Adipocyte (in vitro differentiated cells): ENCODE results near the gene SAPCD2.
"Not testable (repeated sequence)": the region's sequence is repeated elsewhere in the genome, so short reads cannot be mapped to it uniquely, and the experiment has no call there.

ENCODE experiments used
- DNase-seq: peaks from one replicate; pipeline ENCODE4 v3.0.0-alpha.2; 2015; ENCODE audit warnings: low read depth
- H3K27me3 ChIP-seq: replicated peaks from 2 replicates; pipeline ENCODE4 v1.7.0; 2013; ENCODE audit warnings: mild to moderate bottlenecking, low read length, moderate library complexity; ENCODE audit not compliant: control insufficient read depth, insufficient read depth
- H3K36me3 ChIP-seq: 2 replicates; pipeline ENCODE4 v1.7.0; 2013; ENCODE audit warnings: low read length, mild to moderate bottlenecking, moderate library complexity; ENCODE audit not compliant: control insufficient read depth, insufficient read depth, severe bottlenecking
- H3K4me1 ChIP-seq: 2 replicates; pipeline ENCODE4 v1.7.0; 2013; ENCODE audit warnings: mild to moderate bottlenecking, low read length, moderate library complexity; ENCODE audit not compliant: control insufficient read depth, insufficient read depth
- H3K4me3 ChIP-seq: 2 replicates; pipeline ENCODE4 v1.7.0; 2013; ENCODE audit warnings: mild to moderate bottlenecking, low read length, moderate library complexity
- H3K9ac ChIP-seq: 2 replicates; pipeline ENCODE4 v1.7.0; 2013; ENCODE audit warnings: mild to moderate bottlenecking, low read length, moderate library complexity
- H3K9me3 ChIP-seq: 2 replicates; pipeline ENCODE4 v1.7.0; 2013; ENCODE audit warnings: mild to moderate bottlenecking, low read length, moderate library complexity; ENCODE audit not compliant: control insufficient read depth

The SAPCD2 gene

DNA sequence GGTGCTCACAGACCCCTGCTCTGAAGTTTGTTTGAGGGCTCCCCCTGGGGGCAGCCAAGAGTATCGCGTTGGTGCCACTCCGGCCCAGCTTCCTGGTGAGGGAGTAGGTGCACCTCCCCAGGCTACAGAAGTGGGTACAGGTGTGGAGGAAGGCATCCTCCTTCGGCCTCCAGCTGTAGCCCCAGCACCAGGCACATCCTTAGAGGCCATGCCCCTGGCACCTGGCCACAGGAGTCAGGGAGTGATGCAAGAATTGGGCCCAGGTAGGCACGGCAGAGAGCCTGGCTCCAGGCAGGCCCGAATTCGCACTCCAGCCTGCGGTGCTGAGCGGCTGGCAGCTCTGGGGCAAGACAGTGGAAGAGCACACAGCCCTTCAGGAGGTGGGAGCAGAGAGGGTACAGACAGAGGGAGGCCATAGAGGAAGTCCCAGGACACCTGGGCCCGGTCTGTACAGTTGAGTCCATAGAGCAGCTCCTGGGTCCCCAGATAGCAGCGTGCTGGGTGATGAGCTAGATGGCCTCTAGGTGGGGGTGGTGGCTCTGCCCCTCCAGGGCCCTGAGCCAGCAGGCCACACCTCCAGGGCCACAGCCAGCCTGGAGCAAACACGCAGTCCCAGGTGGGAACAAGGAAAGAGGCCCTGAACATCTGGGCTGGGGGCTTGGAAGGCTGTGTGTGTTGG lies 2.4 kb downstream of the SAPCD2 start:
- Histone ChIP-seq H3K36me3 (no peaks in the 10 kb centered on the region), H3K4me3 (no peak overlapping the region), H3K4me1 (no peaks in the 10 kb centered on the region), H3K9ac (no peak overlapping the region), H3K9me3 (no peaks in the 10 kb centered on the region), H3K27me3 (peaks cover 5% of the 10 kb centered on the region)
- peak; percentile 88 for DNase-seq

DNA sequence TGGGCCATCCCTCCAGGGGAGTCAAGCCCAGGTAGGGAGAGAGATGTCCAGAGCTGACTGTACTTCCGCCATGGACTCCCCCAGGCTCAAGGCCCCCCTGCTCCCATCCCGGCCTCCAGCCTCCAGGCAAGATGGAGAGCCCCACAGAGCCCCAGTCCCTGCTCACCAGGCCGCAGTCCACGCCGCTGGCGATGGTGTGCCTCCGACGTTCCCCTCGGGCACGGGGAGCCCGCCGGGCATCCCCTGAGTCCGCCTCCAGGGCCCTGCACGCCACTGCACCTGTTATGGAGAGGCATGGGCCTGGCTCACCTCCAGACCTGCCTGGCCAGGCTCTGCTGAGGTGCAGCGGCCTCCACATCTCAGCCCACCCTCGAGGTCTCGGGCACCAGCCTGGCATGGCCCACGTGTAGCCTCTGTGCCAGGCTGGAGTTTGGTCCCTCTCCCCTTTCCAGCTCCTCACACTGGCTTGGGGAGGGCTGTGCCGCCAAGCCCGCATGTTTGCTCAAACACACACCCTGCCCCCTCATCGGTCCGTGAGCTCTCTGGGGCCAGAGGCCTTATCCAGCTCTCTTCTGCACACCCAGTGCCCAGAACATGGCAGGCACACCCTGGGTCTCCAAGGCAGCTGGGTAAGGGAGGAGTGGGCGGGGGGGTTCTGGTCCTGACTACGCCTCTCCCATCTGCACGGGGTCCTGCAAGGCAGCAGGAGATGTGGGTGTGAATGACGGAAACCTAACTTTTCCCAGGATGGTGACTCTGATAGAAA lies 4.1 kb downstream of the SAPCD2 start:
- Histone ChIP-seq H3K27me3 (peaks cover 5% of the 10 kb centered on the region), H3K9me3 (no peaks in the 10 kb centered on the region), H3K9ac (no peak overlapping the region), H3K4me3 (no peak overlapping the region), H3K4me1 (no peaks in the 10 kb centered on the region), H3K36me3 (no peaks in the 10 kb centered on the region)
- DNase-seq: no peak

DNA sequence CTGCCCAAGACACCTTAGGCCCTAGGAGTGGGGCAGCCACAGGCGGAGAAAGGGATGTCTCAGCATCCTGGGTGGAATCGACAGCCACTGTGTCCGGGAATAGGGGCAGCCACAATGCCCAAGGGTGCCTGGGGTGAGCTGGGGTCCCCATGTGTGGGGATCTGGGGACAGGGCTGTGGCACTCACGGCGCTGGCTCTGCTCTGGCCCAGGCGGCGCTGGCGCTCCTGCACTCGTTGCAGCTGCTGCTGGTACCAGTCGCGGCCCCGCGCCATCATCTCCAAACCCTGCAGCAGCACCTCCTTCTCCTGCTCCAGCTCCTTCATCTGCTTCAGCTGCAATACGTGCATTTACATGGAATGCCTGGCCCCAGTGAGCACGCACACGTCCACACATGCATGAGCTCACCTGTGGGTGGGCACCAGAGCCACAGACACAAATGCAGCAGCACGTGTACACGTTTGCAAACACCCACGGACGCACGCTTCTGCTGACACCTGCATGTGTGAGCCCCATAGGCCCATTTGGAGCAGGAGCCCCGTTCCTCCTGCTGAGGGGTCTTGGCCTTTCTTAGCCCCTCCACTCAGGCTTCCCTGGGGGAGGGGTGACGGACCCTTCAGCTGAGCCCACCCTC lies 4.9 kb downstream of the SAPCD2 start:
- Histone ChIP-seq H3K9me3 (no peaks in the 10 kb centered on the region), H3K4me1 (no peaks in the 10 kb centered on the region), H3K9ac (no peak overlapping the region), H3K4me3 (no peak overlapping the region), H3K36me3 (no peaks in the 10 kb centered on the region), H3K27me3 (peaks cover 5% of the 10 kb centered on the region)
- no peak for DNase-seq

DNA sequence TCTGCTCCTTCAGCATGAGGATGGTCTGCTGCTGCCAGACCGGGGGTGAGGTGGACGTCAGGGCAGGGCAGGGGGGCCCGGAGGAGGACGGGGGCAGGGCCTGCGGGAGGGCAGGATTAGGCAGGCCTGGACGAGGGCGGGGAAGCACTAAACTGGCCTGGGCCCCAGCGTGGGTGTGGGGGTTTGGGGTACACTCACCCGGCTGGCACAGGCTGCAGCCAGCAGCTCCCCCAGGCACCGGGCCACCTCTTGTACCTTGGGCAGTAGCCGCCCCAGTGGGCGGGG lies 5.5 kb downstream of the SAPCD2 start:
- H3K9ac ChIP-seq: no peak overlapping the region

DNA sequence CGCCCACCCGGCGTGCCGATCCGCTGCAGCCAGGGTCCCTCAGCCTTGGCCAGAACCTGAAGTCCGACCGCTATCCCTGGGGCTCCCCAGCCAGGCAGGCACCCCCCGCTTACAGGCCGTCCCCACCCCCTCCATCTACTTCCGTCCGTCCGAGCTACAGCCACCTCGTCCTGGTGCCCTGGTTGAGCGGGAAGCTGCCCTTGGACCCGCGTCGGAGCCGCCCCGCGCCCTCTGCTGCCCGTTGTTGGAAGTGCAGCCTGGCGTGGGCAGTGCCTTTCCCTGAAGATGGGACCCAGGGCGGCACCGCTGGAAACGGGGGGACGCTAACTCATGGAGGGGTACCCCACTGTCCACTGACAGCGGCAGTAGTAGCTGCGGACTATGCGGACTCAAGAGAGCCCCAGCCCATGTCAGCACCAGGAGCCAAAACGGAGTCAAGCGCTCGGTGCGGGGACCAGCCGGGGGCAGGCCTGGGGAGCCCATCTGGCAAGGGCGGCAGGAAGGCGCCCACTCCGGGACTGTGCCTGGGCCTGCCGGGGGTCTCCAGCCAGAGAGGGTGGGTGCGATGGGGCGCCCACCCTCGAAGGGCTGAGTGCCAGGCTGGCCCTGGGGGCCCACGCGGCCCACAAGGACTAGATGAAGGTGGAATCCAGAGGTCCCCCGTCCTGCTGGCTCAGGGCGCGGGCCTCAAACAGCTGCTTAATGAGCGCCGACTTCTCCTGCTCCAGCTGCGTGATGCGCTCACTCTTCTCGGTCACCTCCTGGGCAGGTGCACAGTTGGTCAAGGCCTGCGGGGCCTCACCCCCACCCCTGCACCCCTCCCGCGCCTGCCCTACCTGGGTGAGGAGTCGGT lies 6.1 kb downstream of the SAPCD2 start:
- Histone ChIP-seq H3K9me3 (no peaks in the 10 kb centered on the region), H3K9ac (no peak overlapping the region), H3K36me3 (no peaks in the 10 kb centered on the region), H3K27me3 (peaks cover 3% of the 10 kb centered on the region), H3K4me3 (no peak overlapping the region), H3K4me1 (no peaks in the 10 kb centered on the region)
- peak; percentile 76 for DNase-seq

More for the DNA sequence above, 5.5 kb downstream of the SAPCD2 start:
- H3K4me1 ChIP-seq: no peaks in the 10 kb centered on the region
- no peak for DNase-seq
- no peak overlapping the region for H3K4me3 ChIP-seq
- no peaks in the 10 kb centered on the region for H3K9me3 ChIP-seq
- peaks cover 5% of the 10 kb centered on the region for H3K27me3 ChIP-seq
- H3K36me3 ChIP-seq: no peaks in the 10 kb centered on the region

DNA sequence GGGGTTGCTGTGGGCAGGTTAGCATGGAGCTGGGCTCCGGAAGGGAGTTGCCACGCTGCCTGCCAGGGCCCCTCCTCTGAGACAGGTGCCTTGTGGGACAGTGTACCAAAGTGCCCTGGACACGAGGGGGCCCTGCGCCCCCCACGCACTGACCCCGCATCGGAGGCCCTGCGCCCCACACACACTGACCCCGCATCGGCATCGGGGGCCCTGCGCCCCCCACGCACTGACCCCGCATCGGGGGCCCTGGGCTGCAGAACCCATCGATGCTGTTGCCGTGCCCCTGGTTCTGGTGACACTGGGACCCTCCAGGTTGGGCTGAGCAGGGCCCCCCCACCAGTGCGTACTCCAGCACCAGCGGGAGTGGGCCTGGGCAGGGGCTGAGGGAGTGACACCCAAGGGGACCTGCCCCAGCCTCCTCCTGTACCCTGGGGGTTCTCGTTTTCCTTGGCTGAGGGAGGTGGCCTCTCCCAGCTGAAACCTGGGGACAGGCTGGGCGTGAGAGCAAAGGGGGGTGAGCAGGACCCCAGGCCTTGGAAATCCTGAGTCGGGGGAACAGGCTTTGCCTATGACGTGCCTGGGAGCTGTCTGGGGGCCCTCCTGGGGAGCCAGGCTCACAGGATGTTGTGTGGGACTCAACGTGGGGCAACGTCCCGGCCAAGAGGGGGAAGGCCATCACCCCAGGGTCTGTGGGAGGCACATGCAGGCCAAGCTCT lies 6.9 kb downstream of the SAPCD2 start:
- Histone ChIP-seq H3K9me3 (no peaks in the 10 kb centered on the region), H3K4me3 (no peak overlapping the region), H3K9ac (no peak overlapping the region), H3K27me3 (peaks cover 4% of the 10 kb centered on the region), H3K36me3 (no peaks in the 10 kb centered on the region), H3K4me1 (no peaks in the 10 kb centered on the region)
- no peak for DNase-seq

DNA sequence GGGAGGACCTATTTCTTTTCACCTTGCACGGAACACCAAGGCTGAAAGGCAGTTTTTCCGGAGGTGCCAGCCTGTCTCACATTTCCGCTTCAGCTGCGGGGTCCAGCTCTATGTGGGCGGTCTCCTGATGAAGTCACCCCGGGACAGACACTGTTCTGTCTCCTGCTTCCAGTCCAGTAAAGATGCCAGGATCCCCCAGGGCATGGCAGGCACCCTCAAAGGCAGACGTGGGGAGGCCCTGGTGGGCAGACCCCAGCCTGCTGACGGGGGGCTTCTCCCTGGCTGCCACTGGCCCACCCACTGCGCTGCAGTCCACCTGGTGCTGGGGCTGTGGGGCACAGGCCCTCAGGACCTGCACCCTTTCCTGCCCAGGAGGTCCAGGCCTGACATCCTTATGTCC lies 7.6 kb downstream of the SAPCD2 start:
- H3K27me3 ChIP-seq, H3K4me1 ChIP-seq, H3K4me3 ChIP-seq, H3K36me3 ChIP-seq, H3K9ac ChIP-seq, H3K9me3 ChIP-seq, DNase-seq: not testable (repeated sequence)

DNA sequence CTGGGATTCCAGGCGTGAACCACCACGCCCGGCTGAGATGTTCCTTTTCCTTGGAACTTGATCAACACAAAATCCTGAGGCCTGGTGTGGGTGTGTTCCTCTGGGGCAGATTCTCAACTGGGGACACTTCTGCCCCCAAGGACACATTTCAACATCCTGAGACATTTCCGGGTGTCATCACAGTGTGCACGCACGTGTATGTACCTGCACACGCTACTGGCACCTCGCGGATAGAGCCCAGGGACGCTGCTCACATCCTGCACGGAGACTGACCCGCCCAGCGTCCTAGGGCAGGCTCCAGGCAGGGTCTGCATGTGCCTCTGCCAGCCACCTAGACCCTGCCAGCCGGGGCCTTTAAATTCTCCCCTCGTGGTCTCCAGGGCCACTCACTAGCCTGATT lies 8.0 kb downstream of the SAPCD2 start:
- no peak overlapping the region for H3K9ac ChIP-seq
- no peaks in the 10 kb centered on the region for H3K4me1 ChIP-seq
- no peaks in the 10 kb centered on the region for H3K9me3 ChIP-seq
- H3K27me3 ChIP-seq: peaks cover 4% of the 10 kb centered on the region
- no peak overlapping the region for H3K4me3 ChIP-seq
- no peak for DNase-seq
- no peaks in the 10 kb centered on the region for H3K36me3 ChIP-seq

DNA sequence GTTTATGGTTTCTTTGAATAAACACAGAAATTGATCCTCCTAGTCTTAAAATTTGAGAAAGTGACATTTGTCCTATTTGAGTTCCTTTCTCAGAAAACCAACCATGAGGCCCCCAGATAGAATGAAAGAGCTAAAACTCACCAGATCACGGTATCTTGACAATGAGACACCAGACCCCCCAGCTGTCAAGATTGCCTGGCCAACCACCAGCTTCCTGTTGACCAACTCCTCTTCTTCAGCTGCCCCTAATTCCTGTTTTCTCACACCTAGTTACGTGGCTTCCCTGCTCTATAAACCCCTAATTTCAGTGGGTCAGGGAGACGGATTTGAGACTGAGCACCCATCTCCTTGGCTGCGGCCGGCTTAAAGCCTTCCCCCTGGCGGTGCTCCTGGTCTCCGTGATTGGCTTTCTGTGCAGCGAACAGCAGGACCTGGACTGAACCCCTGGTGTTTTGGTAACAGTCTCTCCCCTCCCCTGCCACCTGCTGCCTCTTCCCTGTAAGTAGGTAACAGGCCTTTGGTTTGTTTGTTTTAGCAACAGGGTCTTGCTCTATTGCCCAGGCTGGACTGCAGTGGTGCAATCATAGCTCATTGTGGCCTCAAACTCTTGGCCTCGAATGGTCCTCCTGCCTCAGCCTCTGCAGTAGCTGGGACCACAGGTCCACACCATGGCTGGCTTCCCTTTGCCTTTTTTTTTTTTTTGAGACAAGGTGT lies 11.7 kb downstream of the SAPCD2 start:
- H3K4me3 ChIP-seq: no peak overlapping the region
- H3K4me1 ChIP-seq: no peaks in the 10 kb centered on the region
- H3K9ac ChIP-seq: no peak overlapping the region
- DNase-seq: no peak
- H3K9me3 ChIP-seq: no peaks in the 10 kb centered on the region
- no peaks in the 10 kb centered on the region for H3K36me3 ChIP-seq
- peaks cover 11% of the 10 kb centered on the region for H3K27me3 ChIP-seq

DNA sequence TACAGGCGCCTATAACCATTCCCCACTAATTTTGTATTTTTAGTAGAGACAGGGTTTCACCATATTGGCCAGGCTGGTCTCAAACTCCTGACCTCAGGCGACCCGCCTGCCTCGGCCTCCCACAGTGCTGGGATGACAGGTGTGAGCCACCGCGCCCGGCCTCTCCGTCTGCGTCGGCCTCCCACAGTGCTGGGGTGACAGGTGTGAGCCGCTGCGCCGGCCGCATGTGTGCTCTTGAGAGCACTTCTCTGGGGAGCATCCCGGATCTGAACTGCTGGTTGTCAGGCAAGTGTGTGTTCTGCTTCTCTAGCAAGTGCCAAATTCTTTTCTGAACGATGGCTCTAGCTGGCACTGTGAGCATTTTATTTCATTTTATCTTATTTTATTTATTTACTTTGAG lies 12.8 kb downstream of the SAPCD2 start:
- no peak overlapping the region for H3K9ac ChIP-seq
- H3K36me3 ChIP-seq: no peaks in the 10 kb centered on the region
- no peaks in the 10 kb centered on the region for H3K9me3 ChIP-seq
- H3K4me3 ChIP-seq: no peak overlapping the region
- no peaks in the 10 kb centered on the region for H3K4me1 ChIP-seq
- no peak for DNase-seq
- H3K27me3 ChIP-seq: peaks cover 18% of the 10 kb centered on the region
